Measurements from ENCODE around the gene ICAM2.

DNA sequence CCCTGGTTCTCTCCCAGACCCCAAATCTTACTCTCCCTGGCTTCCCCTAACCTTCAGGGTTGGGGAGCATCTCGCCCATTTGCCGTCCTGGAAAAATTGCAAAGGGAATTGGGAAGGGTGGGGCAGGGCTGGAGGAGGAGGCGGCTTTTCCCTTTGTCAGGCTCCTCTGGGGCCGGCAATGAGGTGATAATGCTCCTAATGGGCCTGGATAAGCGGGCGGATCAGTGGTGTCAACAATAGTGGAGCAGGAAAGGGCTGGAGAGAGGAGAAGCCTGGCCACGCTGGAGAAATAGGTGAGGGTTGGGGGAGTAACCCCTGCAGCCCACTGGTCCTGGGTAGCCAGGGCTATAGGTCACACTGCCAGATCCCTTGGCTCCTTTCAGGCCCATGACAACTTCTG, 60.0 kb downstream of the ICAM2 start:
- TF ChIP-seq, protein P1, sequence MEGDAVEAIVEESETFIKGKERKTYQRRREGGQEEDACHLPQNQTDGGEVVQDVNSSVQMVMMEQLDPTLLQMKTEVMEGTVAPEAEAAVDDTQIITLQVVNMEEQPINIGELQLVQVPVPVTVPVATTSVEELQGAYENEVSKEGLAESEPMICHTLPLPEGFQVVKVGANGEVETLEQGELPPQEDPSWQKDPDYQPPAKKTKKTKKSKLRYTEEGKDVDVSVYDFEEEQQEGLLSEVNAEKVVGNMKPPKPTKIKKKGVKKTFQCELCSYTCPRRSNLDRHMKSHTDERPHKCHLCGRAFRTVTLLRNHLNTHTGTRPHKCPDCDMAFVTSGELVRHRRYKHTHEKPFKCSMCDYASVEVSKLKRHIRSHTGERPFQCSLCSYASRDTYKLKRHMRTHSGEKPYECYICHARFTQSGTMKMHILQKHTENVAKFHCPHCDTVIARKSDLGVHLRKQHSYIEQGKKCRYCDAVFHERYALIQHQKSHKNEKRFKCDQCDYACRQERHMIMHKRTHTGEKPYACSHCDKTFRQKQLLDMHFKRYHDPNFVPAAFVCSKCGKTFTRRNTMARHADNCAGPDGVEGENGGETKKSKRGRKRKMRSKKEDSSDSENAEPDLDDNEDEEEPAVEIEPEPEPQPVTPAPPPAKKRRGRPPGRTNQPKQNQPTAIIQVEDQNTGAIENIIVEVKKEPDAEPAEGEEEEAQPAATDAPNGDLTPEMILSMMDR (IDR thresholded peaks at IDR 0.05): no peak
- no peak for TF ChIP-seq ZFX (IDR thresholded peaks at IDR 0.05; ENCODE audit: borderline replicate concordance)

Data from 22Rv1 (cell line).